K562 (cell line): ENCODE measurements around the gene GPS2. TPM values are rescaled to one million over a fixed set of nuclear protein-coding genes. Genes with fewer than 3 reads are reported as not detected.

Source experiments
- ATAC-seq: fragments of 200-7000 bp; cut with Tn5 transposase; 3 replicates; pipeline ENCODE4 v1.9.1; 2020; ENCODE audit warnings: moderate library complexity
- BruUV-seq: library from RNA; stranded (reverse); fragments of 400-500 nt; replicated peaks from 2 replicates; lab custom pipeline; 2021; lab: Mats Ljungman, UMichigan
- CTCF ChIA-PET: fragments of 300-600 bp; formaldehyde crosslinking; extraction: SDS; loops from one replicate; lab custom pipeline; 2021; ENCODE audit warnings: low intra/inter-chr PET ratio; lab: Yijun Ruan, JAX
- POLR2A ChIA-PET: fragments of 300-600, 350-650 bp; sonication (Branson Sonifier 250); formaldehyde crosslinking; extraction: SDS; loops from one replicate; lab custom pipeline; 2021; ENCODE audit warnings: antibody characterized with exemption, inconsistent platforms; lab: Yijun Ruan, JAX
- DNase-seq, 4 experiments: peaks; one replicate each; pipeline versions ENCODE4 v3.0.0 to v3.0.0-alpha.2; 2011 to 2018; ENCODE audit warnings: low spot score in 3 of 4, mixed read lengths in 3 of 4; ENCODE audit errors: extremely low read depth in 1 of 4
- FAIRE-seq: peaks from 2 replicates; lab custom pipeline; 2011; peaks lifted over from hg19 to GRCh38; lab: Jason Lieb, UNC
- H2AFZ ChIP-seq: 2 replicates; pipeline ENCODE4 v1.6.0; 2011; ENCODE audit warnings: low read depth, low read length, control low read depth, inconsistent platforms
- H3K27ac ChIP-seq: fragments of 200-600 bp; 3 replicates; pipeline ENCODE4 v1.8.0; 2011; ENCODE audit warnings: low read depth, mild to moderate bottlenecking, control low read depth, inconsistent platforms, low read length, moderate library complexity, mixed read lengths; ENCODE audit errors: extremely low read depth
- H3K27me3 ChIP-seq, 2 experiments: fragments of 300-600 bp in 1 of 2; 2 replicates in 1 of 2; 3 replicates in 1 of 2; pipeline versions ENCODE4 v1.6.0 to v1.8.0; 2011; ENCODE audit warnings: inconsistent platforms in 2 of 2, low read length in 2 of 2, mild to moderate bottlenecking in 1 of 2, mixed read lengths in 1 of 2, moderate library complexity in 1 of 2; ENCODE audit not compliant: control insufficient read depth in 2 of 2, insufficient read depth in 2 of 2
- H3K36me3 ChIP-seq: fragments of 300-600 bp; 3 replicates; pipeline ENCODE4 v1.8.0; 2011; ENCODE audit warnings: mild to moderate bottlenecking, low read length, inconsistent platforms; ENCODE audit not compliant: control insufficient read depth, insufficient read depth
- H3K4me1 ChIP-seq, 2 experiments: fragments of 200-600 bp in 1 of 2; replicated peaks in 1 of 2; 2 replicates in 1 of 2; 3 replicates in 1 of 2; pipeline versions ENCODE4 v1.5.1 to v1.8.0; 2011; ENCODE audit warnings: inconsistent platforms in 2 of 2, low read length in 2 of 2, mild to moderate bottlenecking in 1 of 2, mixed read lengths in 1 of 2, moderate library complexity in 1 of 2; ENCODE audit not compliant: control insufficient read depth in 2 of 2, insufficient read depth in 2 of 2
- H3K4me2 ChIP-seq: 2 replicates; pipeline ENCODE4 v1.6.1; 2011; ENCODE audit warnings: low read length, control low read depth, inconsistent platforms, mixed read lengths; ENCODE audit not compliant: insufficient read depth
- H3K4me3 ChIP-seq: fragments of 200-600 bp; sonication (generic), shearing (Covaris generic); 2 replicates; pipeline ENCODE4 v1.5.1; 2016; ENCODE audit warnings: control low read depth, inconsistent platforms
- H3K79me2 ChIP-seq: fragments of 200-600 bp; 3 replicates; pipeline ENCODE4 v1.8.0; 2011; ENCODE audit warnings: low read length, inconsistent platforms; ENCODE audit not compliant: control insufficient read depth, insufficient read depth
- H3K9ac ChIP-seq, 2 experiments: 2 replicates each; pipeline versions ENCODE4 v1.6.0 to v1.6.1; 2011; ENCODE audit warnings: low read depth in 2 of 2, low read length in 2 of 2, control low read depth in 1 of 2, inconsistent platforms in 1 of 2, mild to moderate bottlenecking in 1 of 2, mixed read lengths in 1 of 2; ENCODE audit not compliant: insufficient read depth in 1 of 2
- H3K9me1 ChIP-seq: one replicate; pipeline ENCODE4 v1.6.0; 2011; ENCODE audit warnings: inconsistent platforms, mild to moderate bottlenecking, low read length, moderate library complexity; ENCODE audit not compliant: control insufficient read depth, insufficient read depth
- H3K9me3 ChIP-seq: replicated peaks from 2 replicates; pipeline ENCODE4 v1.5.1; 2011; ENCODE audit warnings: low read depth, low read length, inconsistent platforms; ENCODE audit not compliant: control insufficient read depth, insufficient read depth
- H4K20me1 ChIP-seq: replicated peaks from 2 replicates; pipeline ENCODE4 v1.6.1; 2011; ENCODE audit warnings: low read length, inconsistent platforms, mixed read lengths; ENCODE audit not compliant: control insufficient read depth, insufficient read depth
- CHD1 ChIP-seq: fragments of 200-600 bp; sonication (generic); IDR thresholded peaks from one replicate; pipeline ENCODE4 v1.6.1; 2012; ENCODE audit warnings: mild to moderate bottlenecking, moderate library complexity, low read length, inconsistent platforms
- PML ChIP-seq: IDR thresholded peaks from 2 replicates; pipeline ENCODE4 v1.6.1; 2012; ENCODE audit warnings: low read length, inconsistent platforms
- TAF1 ChIP-seq: IDR thresholded peaks from 2 replicates; pipeline ENCODE4 v1.6.1; 2011; ENCODE audit warnings: mild to moderate bottlenecking, low read length, moderate library complexity; ENCODE audit not compliant: insufficient read depth, control insufficient read depth, severe bottlenecking; ENCODE audit errors: extremely low read depth
- TRIM24 ChIP-seq, 2 experiments: fragments of 450-650 bp; IDR thresholded peaks; 2 replicates each; pipeline ENCODE4 v1.6.1; 2016
- ZNF324 ChIP-seq: fragments of 250-450 bp; sonication (Bioruptor Pico); IDR thresholded peaks from 2 replicates; pipeline ENCODE4 v1.4.0; 2020; ENCODE audit warnings: mild to moderate bottlenecking
- WGBS: fragments of 100-300 bp; shearing (Covaris generic); methylation state at CpG from one replicate; pipeline ENCODE4 v1.1.6; 2016; ENCODE audit warnings: low coverage, mixed read lengths; ENCODE audit not compliant: insufficient coverage; ENCODE audit errors: missing lambda C conversion rate; 5-methylcytosine and 5-hydroxymethylcytosine counted together
- in situ Hi-C: fragments of 300-500 bp; cut with MboI; formaldehyde crosslinking; loops from 4 replicates; pipeline ENCODE4 v1.15.0; 2018; ENCODE audit warnings: inconsistent platforms, mixed read lengths
- intact Hi-C: fragments of 100-400 bp; cut with micrococcal nuclease; formaldehyde crosslinking; loops from 2 replicates; pipeline ENCODE4 v1.14.2; 2022
- polyA plus RNA-seq, 8 experiments: library from polyadenylated mRNA; depleted of rRNA in 4 of 8; stranded (reverse) in 5 of 8; unstranded in 3 of 8; fragments of >200 nt; fragmentation: Nextera tagmentation in 2 of 8; fragmentation: Illumina TruSeq in 1 of 8; extraction: Ambion mirVana in 2 of 8; extraction: Trizol in 1 of 8; gene quantifications; 2 replicates each; pipeline versions ENCODE4 v1.2.1 to v1.2.3, GENCODE V29; 2011 to 2014; ENCODE audit warnings: inconsistent platforms in 1 of 8, missing spikeins in 1 of 8
- total RNA-seq, 7 experiments: library from RNA; depleted of rRNA in 6 of 7; stranded (reverse); fragments of >200 nt in 6 of 7; fragmentation: Illumina TruSeq in 2 of 7; extraction: Trizol in 2 of 7; gene quantifications; 2 replicates each; pipeline versions ENCODE4 v1.2.1 to v1.2.3, GENCODE V29; 2011 to 2021; ENCODE audit warnings: low replicate concordance in 1 of 7
- TF ChIP-seq, protein P1 (sequence below): fragments of 450-650 bp; IDR thresholded peaks from 2 replicates; pipeline ENCODE4 v1.6.1; 2018; ENCODE audit warnings: mild to moderate bottlenecking, low read depth; ENCODE audit not compliant: partially characterized antibody
- TF ChIP-seq, protein P2 (sequence below), 2 experiments: fragments of 450-650 bp; formaldehyde crosslinking in 1 of 2; IDR thresholded peaks; 2 replicates each; pipeline versions ENCODE4 v1.4.0 to v1.6.1; 2014 to 2020; ENCODE audit warnings: mild to moderate bottlenecking in 2 of 2, borderline replicate concordance in 1 of 2, low read depth in 1 of 2

The GPS2 gene
- total and polyA plus RNA-seq, 9 of the 15 experiments (the other 6 are each of a cell fraction or from before 2014, with no cell fraction given) = 18.3 to 75.7 (median 37.0) TPM

GRCh38 chr17:7308625-7309433 lies 6.3 kb downstream of the GPS2 start:
- BruUV-seq = TSS peak; percentile 91
- Histone ChIP-seq H3K27ac (peak overlapping the region; percentile 93), H3K9me3 (no peaks in the 10 kb centered on the region), H4K20me1 (peaks cover 40% of the 10 kb centered on the region), H3K9me1 (peaks cover 11% of the 10 kb centered on the region), H3K27me3 (no peaks in the 10 kb centered on the region), H3K9ac (peak overlapping the region; percentile 99), H3K4me1 (peaks cover 21 to 24% of the 10 kb centered on the region in 2 experiments), H3K4me3 (peak overlapping the region; percentile 96), H2AFZ (no peak overlapping the region), H3K4me2 (peak overlapping the region; percentile 97), H3K79me2 (peaks cover 43% of the 10 kb centered on the region), H3K36me3 (peaks cover 53% of the 10 kb centered on the region)
- in situ Hi-C loops (no loop called here), intact Hi-C loops (no loop called here)
- ChIA-PET POLR2A (interaction anchor here (0.6 to 1.6 kb wide), 8 partner anchors 9 to 66 kb away, joined by 3 to 5 read pairs (median 3); partner anchors contain the start of gene NEURL4), CTCF (no interaction called here)
- ATAC-seq = peak; percentile 59
- 0% methylated on average over 12 of the region's 14 CpGs for WGBS
- peak; percentile 79 for FAIRE-seq
- DNase-seq = peak; percentile 35 to 83 (median 56)
- TF ChIP-seq PML (peak; percentile 40; the same call in 1 of the 2 replicates), TRIM24 (IDR thresholded peaks at IDR 0.05) (no peak), ZNF324 (CRISPR knock-in tag) (no peak), CHD1 (peak; percentile 86), TAF1 (peak; percentile 62)
- TF ChIP-seq, protein P1, sequence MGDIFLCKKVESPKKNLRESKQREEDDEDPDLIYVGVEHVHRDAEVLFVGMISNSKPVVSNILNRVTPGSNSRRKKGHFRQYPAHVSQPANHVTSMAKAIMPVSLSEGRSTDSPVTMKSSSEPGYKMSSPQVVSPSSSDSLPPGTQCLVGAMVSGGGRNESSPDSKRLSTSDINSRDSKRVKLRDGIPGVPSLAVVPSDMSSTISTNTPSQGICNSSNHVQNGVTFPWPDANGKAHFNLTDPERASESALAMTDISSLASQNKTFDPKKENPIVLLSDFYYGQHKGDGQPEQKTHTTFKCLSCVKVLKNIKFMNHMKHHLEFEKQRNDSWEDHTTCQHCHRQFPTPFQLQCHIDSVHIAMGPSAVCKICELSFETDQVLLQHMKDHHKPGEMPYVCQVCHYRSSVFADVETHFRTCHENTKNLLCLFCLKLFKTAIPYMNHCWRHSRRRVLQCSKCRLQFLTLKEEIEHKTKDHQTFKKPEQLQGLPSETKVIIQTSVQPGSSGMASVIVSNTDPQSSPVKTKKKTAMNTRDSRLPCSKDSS = no peak
- TF ChIP-seq, protein P2, sequence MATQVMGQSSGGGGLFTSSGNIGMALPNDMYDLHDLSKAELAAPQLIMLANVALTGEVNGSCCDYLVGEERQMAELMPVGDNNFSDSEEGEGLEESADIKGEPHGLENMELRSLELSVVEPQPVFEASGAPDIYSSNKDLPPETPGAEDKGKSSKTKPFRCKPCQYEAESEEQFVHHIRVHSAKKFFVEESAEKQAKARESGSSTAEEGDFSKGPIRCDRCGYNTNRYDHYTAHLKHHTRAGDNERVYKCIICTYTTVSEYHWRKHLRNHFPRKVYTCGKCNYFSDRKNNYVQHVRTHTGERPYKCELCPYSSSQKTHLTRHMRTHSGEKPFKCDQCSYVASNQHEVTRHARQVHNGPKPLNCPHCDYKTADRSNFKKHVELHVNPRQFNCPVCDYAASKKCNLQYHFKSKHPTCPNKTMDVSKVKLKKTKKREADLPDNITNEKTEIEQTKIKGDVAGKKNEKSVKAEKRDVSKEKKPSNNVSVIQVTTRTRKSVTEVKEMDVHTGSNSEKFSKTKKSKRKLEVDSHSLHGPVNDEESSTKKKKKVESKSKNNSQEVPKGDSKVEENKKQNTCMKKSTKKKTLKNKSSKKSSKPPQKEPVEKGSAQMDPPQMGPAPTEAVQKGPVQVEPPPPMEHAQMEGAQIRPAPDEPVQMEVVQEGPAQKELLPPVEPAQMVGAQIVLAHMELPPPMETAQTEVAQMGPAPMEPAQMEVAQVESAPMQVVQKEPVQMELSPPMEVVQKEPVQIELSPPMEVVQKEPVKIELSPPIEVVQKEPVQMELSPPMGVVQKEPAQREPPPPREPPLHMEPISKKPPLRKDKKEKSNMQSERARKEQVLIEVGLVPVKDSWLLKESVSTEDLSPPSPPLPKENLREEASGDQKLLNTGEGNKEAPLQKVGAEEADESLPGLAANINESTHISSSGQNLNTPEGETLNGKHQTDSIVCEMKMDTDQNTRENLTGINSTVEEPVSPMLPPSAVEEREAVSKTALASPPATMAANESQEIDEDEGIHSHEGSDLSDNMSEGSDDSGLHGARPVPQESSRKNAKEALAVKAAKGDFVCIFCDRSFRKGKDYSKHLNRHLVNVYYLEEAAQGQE (IDR thresholded peaks at IDR 0.05; ENCODE audit: borderline replicate concordance) = peak; percentile 37; the same call in 1 of the 2 replicates
- TF ChIP-seq, protein P2 (CRISPR knock-in tag; IDR thresholded peaks at IDR 0.05; ENCODE audit: low read depth) = no peak
